ENCODE results near the gene LIMS2. TPM values are rescaled to one million over a fixed set of nuclear protein-coding genes. Genes with fewer than 3 reads are reported as not detected.

The LIMS2 gene, protein sequence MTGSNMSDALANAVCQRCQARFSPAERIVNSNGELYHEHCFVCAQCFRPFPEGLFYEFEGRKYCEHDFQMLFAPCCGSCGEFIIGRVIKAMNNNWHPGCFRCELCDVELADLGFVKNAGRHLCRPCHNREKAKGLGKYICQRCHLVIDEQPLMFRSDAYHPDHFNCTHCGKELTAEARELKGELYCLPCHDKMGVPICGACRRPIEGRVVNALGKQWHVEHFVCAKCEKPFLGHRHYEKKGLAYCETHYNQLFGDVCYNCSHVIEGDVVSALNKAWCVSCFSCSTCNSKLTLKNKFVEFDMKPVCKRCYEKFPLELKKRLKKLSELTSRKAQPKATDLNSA
- 6.6 to 10.4 TPM (median 7.0 TPM) in 5 replicates for total RNA-seq (2022; extraction: Qiagen RNA extraction; ENCODE audit: low read depth)

DNA sequence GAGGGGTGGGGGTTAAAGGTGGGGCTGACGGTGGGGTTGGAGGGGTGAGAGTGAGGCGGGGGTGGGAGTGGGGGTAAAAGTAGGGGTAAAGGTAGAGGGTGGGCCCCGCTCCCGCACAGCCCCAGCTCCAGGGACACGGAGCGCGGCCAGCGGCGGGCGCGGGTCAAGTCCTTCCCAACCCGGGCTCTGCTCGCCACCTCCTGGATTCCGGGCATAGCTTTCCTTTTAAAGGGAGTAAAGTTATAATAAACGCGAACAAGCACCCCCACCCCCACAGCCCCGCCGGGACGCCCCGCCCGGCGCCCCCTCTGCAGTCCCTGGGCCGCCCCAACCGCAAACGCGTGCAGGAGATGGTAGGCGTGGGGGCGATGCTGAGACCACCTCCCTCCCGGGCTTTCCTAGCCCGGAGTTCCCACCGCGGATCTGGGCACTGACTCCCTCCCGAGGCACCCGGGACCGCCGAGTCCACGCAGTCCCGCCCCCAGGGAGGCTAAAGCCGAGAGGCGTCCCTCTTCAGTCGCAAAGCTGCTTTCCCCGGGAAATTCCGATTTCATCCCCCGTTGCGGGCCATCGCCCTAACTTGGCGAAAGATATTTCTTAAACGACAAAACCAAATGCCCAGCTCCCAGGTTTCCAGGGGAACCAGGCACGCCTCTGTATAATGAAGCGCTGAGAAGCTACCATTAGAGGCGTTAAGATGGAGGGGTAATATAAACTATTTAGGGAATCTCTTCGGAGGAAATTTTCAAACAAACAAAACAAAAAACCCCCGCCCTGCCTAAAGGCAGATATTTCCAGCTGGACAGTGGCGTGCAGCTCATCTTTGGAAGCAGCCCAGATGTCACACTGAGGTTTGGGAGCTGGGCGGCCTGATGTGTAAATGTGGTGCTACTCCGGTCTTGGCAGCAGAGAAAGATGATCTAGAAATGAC lies at the start of gene LIMS2:
LIMS2 (minus strand) TSS at position 200 of the 931 bp plus-strand sequence. CDS start 506 bp downstream, outside the sequence.

DNA sequence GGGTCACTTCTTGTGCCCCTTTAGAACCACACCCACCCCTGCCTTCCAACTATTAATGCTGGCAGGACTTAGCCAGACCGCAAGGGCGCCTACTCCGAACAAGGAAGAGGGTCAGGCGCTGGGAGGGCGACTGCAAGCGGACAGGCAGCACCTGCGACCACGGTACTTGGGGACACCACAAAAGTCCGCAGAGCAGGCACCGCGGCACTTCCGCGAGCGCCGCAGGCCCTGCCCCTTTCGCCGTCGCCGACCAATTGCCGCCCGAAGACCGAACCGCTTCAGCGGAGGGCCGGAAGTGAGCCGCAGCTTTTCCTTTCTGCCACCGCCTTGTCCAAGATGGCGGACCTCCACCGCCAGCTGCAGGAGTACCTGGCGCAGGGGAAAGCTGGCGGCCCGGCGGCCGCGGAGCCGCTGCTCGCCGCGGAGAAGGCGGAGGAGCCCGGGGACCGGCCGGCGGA lies 25.9 kb upstream of the LIMS2 start, which contains the start of gene SFT2D3:
SFT2D3 (plus strand) TSS at position 305 of the 458 bp plus-strand sequence; CDS start at position 337, 32 bp downstream.

DNA sequence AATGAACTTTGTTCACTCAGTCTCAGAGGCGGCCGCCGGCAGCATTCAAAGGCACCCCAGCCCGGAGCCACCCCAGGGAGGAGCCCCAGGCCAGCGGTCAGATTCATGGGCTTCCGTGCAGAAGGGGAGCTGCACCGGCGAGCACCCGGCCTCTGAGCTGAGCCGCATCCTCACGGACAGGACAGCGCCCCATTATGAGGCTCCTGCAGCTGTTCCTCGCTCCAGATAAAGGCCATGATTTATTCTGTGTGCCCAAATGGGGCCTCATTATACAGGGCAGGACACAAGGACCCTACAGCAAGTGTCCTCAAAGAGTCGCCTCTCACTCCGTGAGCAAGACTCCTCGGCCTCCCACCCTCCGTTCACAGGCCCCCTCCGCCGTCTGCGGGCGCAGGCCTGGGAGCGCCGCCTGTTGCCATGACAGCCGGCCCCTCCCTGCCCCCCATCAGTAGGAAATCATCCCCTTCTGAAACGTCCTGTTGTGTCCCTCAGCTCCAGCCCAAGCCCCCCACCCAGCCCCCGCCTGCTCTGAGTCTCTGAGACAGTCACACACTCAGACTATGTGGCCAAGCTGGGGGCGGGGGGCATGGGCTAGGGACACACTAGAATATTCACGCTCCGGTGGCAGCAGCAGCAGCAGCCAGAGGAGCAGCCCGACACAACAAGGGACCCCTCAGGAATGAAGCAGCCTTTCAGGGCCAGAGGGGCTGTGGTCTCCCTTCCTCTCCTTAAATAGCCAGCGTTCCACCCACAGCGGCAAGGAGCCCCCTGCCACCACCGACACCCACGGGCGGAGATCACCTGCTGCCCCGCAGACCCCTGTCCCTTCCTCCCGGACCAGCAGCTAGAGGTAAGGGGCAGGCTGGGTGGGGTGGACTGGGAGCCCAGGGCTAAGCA lies 29.7 kb downstream of the LIMS2 start, which contains the start of gene GPR17:
GPR17 (plus strand) TSS at position 759 of the 897 bp plus-strand sequence. CDS start 4,583 bp downstream, outside the sequence.

Other genes with a start within 250 kb of the LIMS2 start
- 36.8 to 48.4 TPM (median 43.0 TPM) in 5 replicates for gene IWS1, start 149.0 kb downstream of the LIMS2 start, total RNA-seq (2022; extraction: Qiagen RNA extraction; ENCODE audit: low read depth)
- 0.11 to 0.29 TPM (median 0.19 TPM) in 4 of 5 replicates, not detected in the other for gene MYO7B, start 139.8 kb downstream of the LIMS2 start, total RNA-seq (2022; extraction: Qiagen RNA extraction; ENCODE audit: low read depth)
- 0.08 to 0.16 TPM (median 0.15 TPM) in 3 of 5 replicates, not detected in the others for gene GPR17, start 29.4 kb downstream of the LIMS2 start, total RNA-seq (2022; extraction: Qiagen RNA extraction; ENCODE audit: low read depth)
- gene SFT2D3, start 26.0 kb upstream of the LIMS2 start, total RNA-seq (2022; extraction: Qiagen RNA extraction; ENCODE audit: low read depth), result 4.5 to 6.8 TPM (median 5.9 TPM) in 5 replicates
- gene WDR33, start 135.6 kb upstream of the LIMS2 start, total RNA-seq (2022; extraction: Qiagen RNA extraction; ENCODE audit: low read depth), result 20.9 to 26.9 TPM (median 25.5 TPM) in 5 replicates
- 43.6 to 61.7 TPM (median 55.6 TPM) in 5 replicates for gene POLR2D, start 182.6 kb upstream of the LIMS2 start, total RNA-seq (2022; extraction: Qiagen RNA extraction; ENCODE audit: low read depth)
- gene AMMECR1L, start 210.4 kb upstream of the LIMS2 start, total RNA-seq (2022; extraction: Qiagen RNA extraction; ENCODE audit: low read depth), result 14.8 to 18.2 TPM (median 17.9 TPM) in 5 replicates